Skin epidermis (tissue), 12 donors: Measurements from ENCODE around the gene KLRB1.
"Not testable (repeated sequence)": the region's sequence is repeated elsewhere in the genome, so short reads cannot be mapped to it uniquely, and the experiment has no call there.

Source experiments
- H3K27ac ChIP-seq, 21 experiments: fragments of 200-600 bp; sonication (generic) in 11 of 21; one replicate each; pipeline ENCODE4 v1.5.0; 2020; ENCODE audit warnings: mild to moderate bottlenecking in 3 of 21, inconsistent platforms in 2 of 21, moderate library complexity in 2 of 21
- H3K4me3 ChIP-seq, 7 experiments: fragments of 200-600 bp; sonication (generic) in 2 of 7; one replicate each; pipeline ENCODE4 v1.5.0; 2020; ENCODE audit warnings: inconsistent platforms in 2 of 7, mild to moderate bottlenecking in 2 of 7, moderate library complexity in 1 of 7

KLRB1 gene

GRCh38 chr12:9564418-9564817 is 43.3 kb downstream of the KLRB1 start:
- not testable (repeated sequence) for H3K27ac ChIP-seq, H3K4me3 ChIP-seq

- H3K4me3 ChIP-seq, H3K27ac ChIP-seq: not testable (repeated sequence)
Observed at GRCh38 chr12:9562841-9563453, 44.8 kb downstream of the KLRB1 start.

- not testable (repeated sequence) for H3K4me3 ChIP-seq, H3K27ac ChIP-seq
Observed at GRCh38 chr12:9545489-9545888, 62.2 kb downstream of the KLRB1 start.
